Skeletal muscle tissue (tissue), 4 donors: ENCODE measurements around the gene EIF4ENIF1. TPM values are rescaled to one million over a fixed set of nuclear protein-coding genes. Genes with fewer than 3 reads are reported as not detected.
"Not testable (repeated sequence)": the region's sequence is repeated elsewhere in the genome, so short reads cannot be mapped to it uniquely, and the experiment has no call there.

Experiments used
- H3K27ac ChIP-seq: one replicate; pipeline ENCODE4 v1.7.0; 2013; ENCODE audit warnings: mild to moderate bottlenecking, low read depth, low read length, inconsistent platforms
- H3K27me3 ChIP-seq, 3 donors: one replicate each; pipeline ENCODE4 v1.7.0; 2013; ENCODE audit warnings: low read length in 3 of 3; ENCODE audit not compliant: control insufficient read depth in 3 of 3, insufficient read depth in 3 of 3
- H3K36me3 ChIP-seq, 3 donors: one replicate each; pipeline ENCODE4 v1.7.0; 2013; ENCODE audit warnings: low read length in 3 of 3; ENCODE audit not compliant: control insufficient read depth in 3 of 3, insufficient read depth in 3 of 3
- H3K4me1 ChIP-seq, 3 donors: one replicate each; pipeline ENCODE4 v1.7.0; 2013; ENCODE audit warnings: low read length in 3 of 3, mild to moderate bottlenecking in 3 of 3; ENCODE audit not compliant: control insufficient read depth in 3 of 3, insufficient read depth in 3 of 3
- H3K4me3 ChIP-seq, 3 donors: one replicate each; pipeline ENCODE4 v1.7.0; 2013; ENCODE audit warnings: low read length in 3 of 3
- H3K9ac ChIP-seq, 3 donors: one replicate each; pipeline ENCODE4 v1.7.0; 2013; ENCODE audit warnings: low read length in 3 of 3, mild to moderate bottlenecking in 3 of 3, moderate library complexity in 2 of 3, low read depth in 1 of 3
- H3K9me3 ChIP-seq, 3 donors: one replicate each; pipeline ENCODE4 v1.7.0; 2013; ENCODE audit warnings: low read length in 3 of 3; ENCODE audit not compliant: control insufficient read depth in 3 of 3
- total RNA-seq: library from RNA; depleted of rRNA; stranded (reverse); fragments of >200 nt; gene quantifications from one replicate; pipeline ENCODE4 v1.2.3, GENCODE V29; 2014
- donor health status: Osteomylitis.

Gene EIF4ENIF1
- total RNA-seq, 1 donor from 2014 or later: 8.9 TPM

DNA sequence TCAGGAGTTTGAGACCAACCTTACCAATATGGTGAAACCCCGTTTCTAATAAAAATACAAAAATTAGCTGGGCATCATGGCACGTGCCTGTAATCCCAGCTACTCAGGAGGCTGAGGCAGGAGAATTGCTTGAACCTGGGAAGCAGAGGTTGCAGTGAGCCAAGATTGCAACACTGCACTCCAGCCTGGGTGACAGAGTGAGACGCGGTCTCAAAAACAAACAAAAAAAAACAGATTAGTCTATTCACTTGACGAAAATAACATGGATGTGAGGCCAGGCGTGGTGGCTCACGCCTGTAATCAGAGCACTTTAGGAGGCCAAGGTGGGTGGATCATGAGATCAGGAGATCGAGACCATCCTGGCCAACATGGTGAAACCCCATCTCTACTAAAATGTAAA is 7.2 kb downstream of the EIF4ENIF1 start:
- H3K9ac ChIP-seq, H3K4me1 ChIP-seq, H3K4me3 ChIP-seq, H3K27me3 ChIP-seq, H3K27ac ChIP-seq, H3K9me3 ChIP-seq: not testable (repeated sequence)
- H3K36me3 ChIP-seq: peaks cover 7 to 30% (median 25%) of the 10 kb centered on the region in 3 donors

DNA sequence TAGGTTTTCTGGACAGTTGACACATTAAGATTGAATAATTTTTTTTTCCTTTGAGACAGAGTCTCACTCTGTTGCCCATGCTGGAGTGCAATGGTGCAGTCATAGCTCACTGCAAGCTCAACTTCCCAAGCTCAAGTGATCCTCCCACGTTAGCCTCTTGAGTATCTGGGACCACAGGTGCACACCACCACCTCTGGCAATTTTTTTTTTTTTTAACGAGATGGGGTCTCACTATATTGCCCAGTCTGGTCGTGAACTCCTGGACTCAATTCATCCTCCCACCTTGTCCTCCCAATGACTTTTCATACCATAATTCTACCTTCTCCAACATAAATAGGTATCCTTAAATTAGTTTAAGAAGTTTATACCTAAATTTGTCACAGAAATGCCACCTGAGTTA is 8.5 kb downstream of the EIF4ENIF1 start:
- peaks cover 2 to 28% (median 21%) of the 10 kb centered on the region in 3 donors for H3K36me3 ChIP-seq
- H3K9ac ChIP-seq: no peak overlapping the region
- no peak overlapping the region for H3K27ac ChIP-seq

DNA sequence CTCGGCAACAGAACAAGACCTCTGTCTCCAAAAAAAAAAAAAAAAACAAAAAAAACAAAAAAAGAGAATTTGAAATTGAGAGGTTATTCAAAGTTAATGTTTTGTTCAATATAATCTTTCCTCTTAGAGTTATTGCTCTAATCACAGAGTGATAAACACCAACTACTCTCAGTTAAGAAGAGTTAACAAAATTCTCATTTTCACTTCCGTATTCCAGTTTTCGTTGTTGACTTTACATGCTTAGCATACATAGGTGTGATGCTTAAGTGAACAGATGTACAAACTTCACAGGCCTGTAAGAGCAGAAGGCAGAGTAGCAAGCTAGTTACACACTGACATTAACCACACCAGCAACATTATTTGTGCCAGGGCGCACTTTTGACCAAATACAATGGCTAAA is 12.3 kb downstream of the EIF4ENIF1 start:
- H3K4me1 ChIP-seq: no peaks in the 10 kb centered on the region
- no peak overlapping the region for H3K9ac ChIP-seq
- no peak overlapping the region for H3K4me3 ChIP-seq
- H3K27ac ChIP-seq: no peak overlapping the region
- H3K36me3 ChIP-seq: peaks cover 2 to 32% (median 12%) of the 10 kb centered on the region in 3 donors
- no peaks in the 10 kb centered on the region for H3K27me3 ChIP-seq
- no peaks in the 10 kb centered on the region for H3K9me3 ChIP-seq

More for the DNA sequence above, 8.5 kb downstream of the EIF4ENIF1 start:
- Histone ChIP-seq H3K27me3 (no peaks in the 10 kb centered on the region), H3K9me3 (no peaks in the 10 kb centered on the region), H3K4me1 (no peaks in the 10 kb centered on the region), H3K4me3 (no peak overlapping the region)

- Histone ChIP-seq H3K9ac (no peak overlapping the region), H3K9me3 (no peaks in the 10 kb centered on the region), H3K27ac (no peak overlapping the region), H3K4me3 (no peak overlapping the region), H3K27me3 (no peaks in the 10 kb centered on the region), H3K4me1 (no peaks in the 10 kb centered on the region), H3K36me3 (peaks cover 0 to 18% (median 7%) of the 10 kb centered on the region in 3 donors)
These were observed 13.8 kb downstream of the EIF4ENIF1 start for GRCh38 chr22:31475800-31476199.

DNA sequence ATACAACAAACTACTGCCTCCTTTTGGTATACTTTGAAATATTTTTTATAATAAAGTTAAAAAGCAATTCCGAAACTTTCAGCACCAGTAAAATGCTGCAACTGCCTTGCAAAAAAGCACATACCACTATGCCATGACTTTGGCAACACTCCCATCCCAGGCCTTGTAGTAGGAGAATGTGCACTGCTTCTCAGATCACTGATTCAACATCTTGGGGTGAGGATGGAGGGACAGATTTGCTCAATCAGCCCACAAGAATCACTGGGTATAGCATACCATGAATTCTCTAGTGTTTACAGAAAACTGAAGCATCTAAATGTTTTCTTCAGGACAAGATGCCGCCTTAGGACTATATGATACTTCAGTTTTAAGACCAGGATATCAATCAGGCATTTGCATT is 14.9 kb downstream of the EIF4ENIF1 start:
- no peaks in the 10 kb centered on the region for H3K9me3 ChIP-seq
- H3K27ac ChIP-seq: no peak overlapping the region
- no peaks in the 10 kb centered on the region for H3K27me3 ChIP-seq
- peaks cover 0 to 15% (median 7%) of the 10 kb centered on the region in 3 donors for H3K36me3 ChIP-seq
- H3K4me3 ChIP-seq: no peak overlapping the region
- no peaks in the 10 kb centered on the region for H3K4me1 ChIP-seq
- no peak overlapping the region for H3K9ac ChIP-seq

- Histone ChIP-seq H3K36me3 (peaks cover 19 to 52% (median 43%) of the 10 kb centered on the region in 3 donors), H3K4me1 (no peaks in the 10 kb centered on the region), H3K9ac (no peak overlapping the region), H3K9me3 (no peaks in the 10 kb centered on the region), H3K4me3 (no peak overlapping the region), H3K27ac (no peak overlapping the region), H3K27me3 (no peaks in the 10 kb centered on the region)
These were observed 24.3 kb downstream of the EIF4ENIF1 start for GRCh38 chr22:31465307-31465706.

- no peaks in the 10 kb centered on the region for H3K27me3 ChIP-seq
- H3K27ac ChIP-seq: no peak overlapping the region
- no peaks in the 10 kb centered on the region for H3K9me3 ChIP-seq
- H3K9ac ChIP-seq: no peak overlapping the region
- H3K4me1 ChIP-seq: no peaks in the 10 kb centered on the region
- peaks cover 27 to 56% (median 50%) of the 10 kb centered on the region in 3 donors for H3K36me3 ChIP-seq
- no peak overlapping the region for H3K4me3 ChIP-seq
These were observed 27.9 kb downstream of the EIF4ENIF1 start for GRCh38 chr22:31461699-31462098.

DNA sequence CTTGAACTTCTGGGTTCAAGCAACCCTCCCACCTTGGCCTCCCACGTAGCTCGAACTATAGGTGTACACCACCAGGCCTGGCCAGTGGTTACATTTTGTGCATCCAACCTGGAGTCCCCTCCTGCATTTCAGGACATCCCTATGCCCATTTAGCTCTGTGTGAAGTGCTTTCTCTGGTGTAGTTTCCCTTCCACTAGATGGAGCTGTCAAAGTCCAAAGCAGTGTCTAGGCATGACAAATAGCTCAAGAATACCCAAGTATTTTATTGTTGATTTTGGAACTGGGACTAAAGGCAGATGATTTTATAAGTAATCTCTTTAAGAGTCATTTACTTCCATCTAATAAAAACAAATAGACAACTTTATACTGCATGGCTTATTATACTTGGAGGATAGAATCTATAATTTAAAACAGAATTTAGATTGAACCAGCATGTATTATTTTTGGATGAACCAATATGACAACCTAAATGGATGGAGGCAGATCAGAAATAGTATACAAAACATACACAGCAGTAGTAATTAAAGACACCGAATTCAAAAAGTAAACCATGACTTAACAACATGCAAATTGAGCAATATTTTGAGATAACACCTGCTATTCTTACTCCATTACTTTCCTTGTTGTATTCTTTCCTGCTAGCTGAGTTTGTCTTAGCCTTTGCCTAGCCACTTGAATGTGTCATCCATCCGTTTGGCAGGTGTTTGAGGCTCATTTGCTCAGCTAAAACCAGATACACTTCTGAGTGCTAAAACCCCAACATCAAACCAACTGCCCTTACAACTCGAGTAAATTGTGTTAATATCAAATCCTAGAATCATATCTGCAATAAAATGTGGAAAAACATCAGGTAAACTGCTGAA is 37.7 kb downstream of the EIF4ENIF1 start:
- Histone ChIP-seq H3K4me3 (no peak overlapping the region), H3K27me3 (no peaks in the 10 kb centered on the region), H3K9ac (no peak overlapping the region), H3K36me3 (peaks cover 11 to 31% (median 25%) of the 10 kb centered on the region in 3 donors), H3K9me3 (no peaks in the 10 kb centered on the region), H3K4me1 (peaks cover 10 to 18% (median 11%) of the 10 kb centered on the region in 3 donors), H3K27ac (no peak overlapping the region)

- Histone ChIP-seq H3K27me3 (no peaks in the 10 kb centered on the region), H3K4me1 (peaks cover 10 to 18% (median 11%) of the 10 kb centered on the region in 3 donors), H3K9me3 (no peaks in the 10 kb centered on the region), H3K36me3 (peaks cover 12 to 31% (median 25%) of the 10 kb centered on the region in 3 donors), H3K27ac (no peak overlapping the region), H3K4me3 (no peak overlapping the region), H3K9ac (no peak overlapping the region)
These were observed 40.1 kb downstream of the EIF4ENIF1 start for GRCh38 chr22:31449506-31449905.

GRCh38 chr22:31448382-31448781 is 41.3 kb downstream of the EIF4ENIF1 start:
- Histone ChIP-seq H3K9me3 (no peaks in the 10 kb centered on the region), H3K4me1 (peaks cover 10 to 18% (median 11%) of the 10 kb centered on the region in 3 donors)

More at GRCh38 chr22:31448382-31448781, 41.3 kb downstream of the EIF4ENIF1 start:
- no peak overlapping the region for H3K4me3 ChIP-seq
- H3K9ac ChIP-seq: peak overlapping the region in 1 of 3 donors; percentile 27
- peaks cover 3 to 26% (median 22%) of the 10 kb centered on the region in 3 donors for H3K36me3 ChIP-seq
- H3K27me3 ChIP-seq: no peaks in the 10 kb centered on the region
- H3K27ac ChIP-seq: no peak overlapping the region
